Measurements from ENCODE around the gene DEFB123.

DEFB123 gene

GRCh38 chr20:31473331-31474096, 33.1 kb downstream of the DEFB123 start:
- no peak for DNase-seq (ENCODE audit: low read depth in 2 of 2)

- DNase-seq (ENCODE audit: low read depth in 2 of 2) = no peak
Observed at GRCh38 chr20:31474097-31474436, 33.6 kb downstream of the DEFB123 start.

- no peak for DNase-seq (ENCODE audit: low read depth in 2 of 2)
Observed at GRCh38 chr20:31474758-31475427, 34.5 kb downstream of the DEFB123 start, which contains the start of the genes DEFB124 and REM1. TSS of gene DEFB124 (minus strand) at chr20:31475127. CDS start at chr20:31473013, 2,114 bp downstream. TSS of gene REM1 (plus strand) at chr20:31475288. CDS start at chr20:31476446, 1,158 bp downstream.

GRCh38 chr20:31475472-31476293, 35.3 kb downstream of the DEFB123 start:
- no peak for DNase-seq (ENCODE audit: low read depth in 2 of 2)

GRCh38 chr20:31476294-31476585, 35.8 kb downstream of the DEFB123 start:
- DNase-seq (ENCODE audit: low read depth in 2 of 2) = no peak

GRCh38 chr20:31476643-31477215, 36.3 kb downstream of the DEFB123 start:
- no peak for DNase-seq (ENCODE audit: low read depth in 2 of 2)

GRCh38 chr20:31484001-31484400, 43.6 kb downstream of the DEFB123 start:
- DNase-seq (ENCODE audit: low read depth in 2 of 2) = no peak

GRCh38 chr20:31485450-31486339, 45.3 kb downstream of the DEFB123 start:
- no peak for DNase-seq (ENCODE audit: low read depth in 2 of 2)

GRCh38 chr20:31488115-31488514, 47.7 kb downstream of the DEFB123 start:
- no peak for DNase-seq (ENCODE audit: low read depth in 2 of 2)

- no peak for DNase-seq (ENCODE audit: low read depth in 2 of 2)
Observed at GRCh38 chr20:31489152-31489551, 48.7 kb downstream of the DEFB123 start.

- DNase-seq (ENCODE audit: low read depth in 2 of 2) = no peak
Observed at GRCh38 chr20:31490752-31491151, 50.3 kb downstream of the DEFB123 start.

- no peak for DNase-seq (ENCODE audit: low read depth in 2 of 2)
Observed at GRCh38 chr20:31494131-31494530, 53.7 kb downstream of the DEFB123 start.

- no peak for DNase-seq (ENCODE audit: low read depth in 2 of 2)
Observed at GRCh38 chr20:31496761-31497295, 56.4 kb downstream of the DEFB123 start.

GRCh38 chr20:31497838-31498540, 57.6 kb downstream of the DEFB123 start:
- DNase-seq (ENCODE audit: low read depth in 2 of 2) = no peak

Measured in stimulated activated CD8-positive, alpha-beta memory T cell treated with anti-CD3 and anti-CD28 coated beads, Interleukin-15, amount 100 ng/mL, for 48 hours (primary cell).